HL-60/S4 treated with retinoic acid at 250 ng/mL for 4 days and 3 days (cell line): Measurements from ENCODE around the gene NDRG2.

Source experiments
- in situ Hi-C: fragments of 300-500 bp; cut with MboI; formaldehyde crosslinking; loops from 2 replicates; pipeline ENCODE4 v1.7.0; 2022; ENCODE audit warnings: low sequenced_read_pairs

Gene NDRG2

GRCh38 chr14:20976291-20976690, 48.6 kb downstream of the NDRG2 start:
- in situ Hi-C loops = loop anchor here (10.0 kb wide), 2 partner anchors 121 to 271 kb away; no protein-coding TSS in a partner anchor

- in situ Hi-C loops = loop anchor here (10.0 kb wide), 2 partner anchors 119 to 269 kb away; no protein-coding TSS in a partner anchor
Measured at GRCh38 chr14:20973501-20973900, 51.4 kb downstream of the NDRG2 start.

GRCh38 chr14:20971705-20972021, 53.2 kb downstream of the NDRG2 start:
- in situ Hi-C loops = loop anchor here (10.0 kb wide), 2 partner anchors 117 to 267 kb away; no protein-coding TSS in a partner anchor

GRCh38 chr14:20970983-20971704, 53.7 kb downstream of the NDRG2 start:
- in situ Hi-C loops = loop anchor here (10.0 kb wide), 2 partner anchors 116 to 266 kb away; no protein-coding TSS in a partner anchor

DNA sequence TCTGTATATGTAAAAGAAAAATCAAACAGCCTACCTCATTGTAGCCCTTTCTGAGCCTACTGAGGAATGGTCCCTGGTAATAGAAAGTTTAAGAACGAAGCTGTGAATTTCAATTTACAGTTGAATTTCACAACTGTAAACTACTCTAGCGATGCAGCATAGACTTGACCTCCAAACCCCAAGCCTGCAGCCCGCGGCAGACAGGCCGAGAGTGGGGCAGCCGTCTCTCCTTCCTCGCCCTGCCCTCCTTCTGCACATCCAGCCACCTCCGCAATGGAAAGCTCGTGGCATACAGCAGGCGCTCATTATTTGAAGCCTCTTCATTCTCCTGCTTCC, 54.2 kb downstream of the NDRG2 start:
- in situ Hi-C loops = loop anchor here (10.0 kb wide), 2 partner anchors 116 to 266 kb away; no protein-coding TSS in a partner anchor

GRCh38 chr14:20969336-20969735, 55.5 kb downstream of the NDRG2 start:
- in situ Hi-C loops = no loop called here
